ENCODE data around the gene FOXP1. TPM values are rescaled to one million over a fixed set of nuclear protein-coding genes. Genes with fewer than 3 reads are reported as not detected.

FOXP1 gene
- total and polyA plus RNA-seq, 2 of the 8 experiments (the other 6 are each of a cell fraction or from before 2014, with no cell fraction given): 13.9 to 25.4 TPM

GRCh38 chr3:71107926-71108325 lies 475.6 kb downstream of the FOXP1 start:
- Histone ChIP-seq H2BK15ac (ENCODE audit: low read length) (no peak overlapping the region), H3K9ac (replicated peaks in 1 of 4; ENCODE audit: extremely low read depth in 1 of 4, low read depth in 3 of 4, low read length in 3 of 4) (no peak overlapping the region), H4K91ac (replicated peaks; ENCODE audit: insufficient read length, low read length) (no peak overlapping the region), H3K23ac (ENCODE audit: insufficient read length) (no peak overlapping the region), H2BK120ac (replicated peaks; ENCODE audit: low read depth, low read length) (no peak overlapping the region), H3K36me3 (ENCODE audit: control insufficient read depth in 2 of 4, insufficient read depth in 4 of 4, low read length in 3 of 4) (peaks cover 0 to 3% (median 0%) of the 10 kb centered on the region in 4 experiments; a peak in 1 of 8 replicates), H2AK5ac (ENCODE audit: low read depth, low read length) (no peak overlapping the region), H3K23me2 (ENCODE audit: low read depth, low read length) (no peaks in the 10 kb centered on the region), H3K9me3 (ENCODE audit: insufficient read depth in 2 of 2, low read depth in 1 of 2, low read length in 1 of 2) (no peaks in the 10 kb centered on the region), H3K4me3 (ENCODE audit: extremely low read depth in 1 of 4, insufficient read depth in 2 of 4, low read depth in 3 of 4, low read length in 4 of 4) (no peak overlapping the region), H2BK20ac (ENCODE audit: low read length) (no peak overlapping the region), H3K14ac (ENCODE audit: insufficient read length) (no peak overlapping the region), H4K5ac (ENCODE audit: insufficient read length, low read depth, low read length) (no peak overlapping the region), H3K18ac (ENCODE audit: extremely low read depth, low read length) (no peak overlapping the region), H3K27me3 (replicated peaks in 1 of 4; ENCODE audit: control insufficient read depth in 3 of 4, extremely low read depth in 1 of 4, insufficient read depth in 3 of 4, low read length in 3 of 4) (no peaks in the 10 kb centered on the region), H2BK5ac (ENCODE audit: low read depth, low read length) (no peak overlapping the region), H3K4me2 (ENCODE audit: insufficient read depth in 1 of 2, low read depth in 2 of 2, low read length in 2 of 2) (no peak overlapping the region), H2AFZ (ENCODE audit: low read length) (no peak overlapping the region), H3K79me2 (ENCODE audit: control insufficient read depth in 1 of 2, insufficient read depth in 2 of 2, low read length in 2 of 2) (no peaks in the 10 kb centered on the region), H4K20me1 (replicated peaks in 1 of 2; ENCODE audit: control insufficient read depth in 1 of 2, insufficient read depth in 2 of 2, low read length in 2 of 2) (no peaks in the 10 kb centered on the region), H3K4me1 (replicated peaks in 1 of 4; ENCODE audit: control insufficient read depth in 3 of 4, insufficient read depth in 4 of 4, low read length in 3 of 4) (peaks cover 0 to 3% (median 2%) of the 10 kb centered on the region in 4 experiments; a peak in 2 of 7 replicates), H2BK12ac (ENCODE audit: low read depth, low read length) (no peak overlapping the region), H3K27ac (ENCODE audit: low read depth, low read length) (no peak overlapping the region), H4K8ac (ENCODE audit: extremely low read depth, insufficient read depth, low read length) (no peak overlapping the region), H3K4ac (replicated peaks; ENCODE audit: insufficient read length, low read depth, low read length) (no peak overlapping the region), H3K79me1 (ENCODE audit: low read depth, low read length) (no peaks in the 10 kb centered on the region), H3K56ac (replicated peaks; ENCODE audit: insufficient read length, low read depth, low read length) (no peak overlapping the region)
- WGBS, 2 experiments (ENCODE audit: extremely low coverage in 1 of 2, insufficient coverage in 1 of 2, insufficient read length in 1 of 2, insufficient replicate concordance in 2 of 2, low coverage in 1 of 2, low lambda C conversion rate in 2 of 2, missing lambda C conversion rate in 1 of 2): 89% methylated on average over 3 of the region's 3 CpGs; no CpG with 5 or more reads in 1 of the 2 experiments
- CTCF ChIA-PET (ENCODE audit: partially characterized antibody): no interaction called here
- DNase-seq (ENCODE audit: low read depth in 1 of 2, low spot score in 2 of 2) (no peak), FAIRE-seq (no peak)
- POLR2A ChIA-PET (ENCODE audit: partially characterized antibody): no interaction called here
- no peak for TF ChIP-seq ZNF274 (IDR thresholded peaks at IDR 0.05; ENCODE audit: borderline replicate concordance, extremely low read depth, low read length)
- no peak for TF ChIP-seq RXRA (IDR thresholded peaks at IDR 0.05; ENCODE audit: insufficient read depth, low read depth, low read length)
- TF ChIP-seq SRF (IDR thresholded peaks at IDR 0.05; ENCODE audit: low read depth, low read length): no peak
- TF ChIP-seq CBX5 (IDR thresholded peaks at IDR 0.05; ENCODE audit: low read depth, low read length): no peak
- no peak for TF ChIP-seq SP2 (IDR thresholded peaks at IDR 0.05; ENCODE audit: low read length)
- TF ChIP-seq TCF12 (IDR thresholded peaks at IDR 0.05; ENCODE audit: low read depth, low read length): no peak
- no peak for TF ChIP-seq TEAD4 (IDR thresholded peaks at IDR 0.05; ENCODE audit: low read depth, low read length)
- TF ChIP-seq SP4 (IDR thresholded peaks at IDR 0.05; ENCODE audit: low read length): no peak
- TF ChIP-seq CBX8 (IDR thresholded peaks at IDR 0.05; ENCODE audit: borderline replicate concordance, low read depth, low read length): no peak
- TF ChIP-seq EP300 (IDR thresholded peaks at IDR 0.05; ENCODE audit: borderline replicate concordance in 1 of 2, low read depth in 2 of 2, low read length in 2 of 2): no peak
- no peak for TF ChIP-seq KDM1A (IDR thresholded peaks at IDR 0.05; ENCODE audit: borderline replicate concordance, low read length)
- TF ChIP-seq, protein P1, sequence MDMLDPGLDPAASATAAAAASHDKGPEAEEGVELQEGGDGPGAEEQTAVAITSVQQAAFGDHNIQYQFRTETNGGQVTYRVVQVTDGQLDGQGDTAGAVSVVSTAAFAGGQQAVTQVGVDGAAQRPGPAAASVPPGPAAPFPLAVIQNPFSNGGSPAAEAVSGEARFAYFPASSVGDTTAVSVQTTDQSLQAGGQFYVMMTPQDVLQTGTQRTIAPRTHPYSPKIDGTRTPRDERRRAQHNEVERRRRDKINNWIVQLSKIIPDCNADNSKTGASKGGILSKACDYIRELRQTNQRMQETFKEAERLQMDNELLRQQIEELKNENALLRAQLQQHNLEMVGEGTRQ (IDR thresholded peaks at IDR 0.05; ENCODE audit: low read length): no peak
- TF ChIP-seq JUND (IDR thresholded peaks at IDR 0.05; ENCODE audit: low read length): no peak
- TF ChIP-seq CTBP2 (IDR thresholded peaks at IDR 0.05; ENCODE audit: borderline replicate concordance, insufficient read depth, insufficient read length, low read length): no peak

All from H1 (cell line).